Adipose tissue (tissue), 3 donors: ENCODE results near the gene MARK4. TPM values are rescaled to one million over a fixed set of nuclear protein-coding genes. Genes with fewer than 3 reads are reported as not detected.
"Not testable (repeated sequence)": the region's sequence is repeated elsewhere in the genome, so short reads cannot be mapped to it uniquely, and the experiment has no call there.

Experiments used
- H3K27ac ChIP-seq: one replicate; pipeline ENCODE4 v1.5.1; 2013; ENCODE audit warnings: low read depth, low read length
- WGBS, 3 donors: extraction: QIAGEN DNeasy Blood & Tissue Kit; methylation state at CpG; one replicate each; pipeline ENCODE4 v1.1.7; 2013; 5-methylcytosine and 5-hydroxymethylcytosine counted together
- polyA plus RNA-seq, 3 donors: library from polyadenylated mRNA; stranded (reverse); fragments of 200-250 nt; gene quantifications; one replicate each; pipeline ENCODE4 v1.2.3, GENCODE V29; 2013
- donor health status: healthy with polysubstance abuse.
- donor health status: Bipolar disorder and iron deficiency.
- donor health status: healthy.

The MARK4 gene
- polyA plus RNA-seq, 3 donors: 10.8 to 18.7 (median 14.7) TPM

- H3K27ac ChIP-seq: no peak overlapping the region
- WGBS, 3 donors: 47 to 88% (median 85%) methylated on average over 12 of the region's 12 CpGs
These were observed 43.4 kb downstream of the MARK4 start for GRCh38 chr19:45294291-45295029.

GRCh38 chr19:45295873-45296272 lies 44.8 kb downstream of the MARK4 start:
- H3K27ac ChIP-seq: no peak overlapping the region

GRCh38 chr19:45296355-45296754 lies 45.3 kb downstream of the MARK4 start:
- no peak overlapping the region for H3K27ac ChIP-seq
- 76 to 100% (median 77%) methylated on average over 4 of the region's 4 CpGs for WGBS, 3 donors

GRCh38 chr19:45297674-45298073 lies 46.6 kb downstream of the MARK4 start:
- H3K27ac ChIP-seq: no peak overlapping the region
- WGBS, 3 donors: 93 to 100% (median 95%) methylated on average over 9 to 18 of the region's 18 CpGs

GRCh38 chr19:45298264-45298663 lies 47.2 kb downstream of the MARK4 start:
- WGBS, 3 donors: 83 to 95% (median 95%) methylated on average over 5 of the region's 5 CpGs
- H3K27ac ChIP-seq: no peak overlapping the region

GRCh38 chr19:45299719-45300118 lies 48.6 kb downstream of the MARK4 start:
- 79 to 98% (median 91%) methylated on average over 6 of the region's 6 CpGs for WGBS, 3 donors

GRCh38 chr19:45302416-45302815 lies 51.3 kb downstream of the MARK4 start:
- WGBS, 3 donors: 90 to 94% (median 93%) methylated on average over 17 to 27 of the region's 27 CpGs
- no peak overlapping the region for H3K27ac ChIP-seq

More at GRCh38 chr19:45299719-45300118, 48.6 kb downstream of the MARK4 start:
- H3K27ac ChIP-seq: no peak overlapping the region

- no peak overlapping the region for H3K27ac ChIP-seq
- WGBS, 3 donors: 95 to 96% (median 95%) methylated on average over 12 of the region's 12 CpGs
These were observed 52.4 kb downstream of the MARK4 start for GRCh38 chr19:45303269-45304060.

- WGBS, 3 donors: 72 to 81% (median 75%) methylated on average over 4 of the region's 4 CpGs
- H3K27ac ChIP-seq: no peak overlapping the region
These were observed 53.3 kb downstream of the MARK4 start for GRCh38 chr19:45304141-45304926.

- 57 to 70% (median 62%) methylated on average over 4 of the region's 4 CpGs for WGBS, 3 donors
- no peak overlapping the region for H3K27ac ChIP-seq
These were observed 53.9 kb downstream of the MARK4 start for GRCh38 chr19:45305007-45305406.

- no peak overlapping the region for H3K27ac ChIP-seq
- 13 to 24% (median 19%) methylated on average over 5 of the region's 5 CpGs for WGBS, 3 donors
These were observed 54.4 kb downstream of the MARK4 start for GRCh38 chr19:45305421-45305820.

- H3K27ac ChIP-seq: no peak overlapping the region
- WGBS, 3 donors: 43 to 61% (median 44%) methylated on average over 9 of the region's 9 CpGs
These were observed 55.0 kb downstream of the MARK4 start for GRCh38 chr19:45306040-45306439.

- WGBS, 3 donors: 55 to 76% (median 70%) methylated on average over 18 of the region's 18 CpGs
- no peak overlapping the region for H3K27ac ChIP-seq
These were observed 55.5 kb downstream of the MARK4 start for GRCh38 chr19:45306518-45307027.

- WGBS, 3 donors: 85 to 91% (median 89%) methylated on average over 19 of the region's 19 CpGs
These were observed 56.3 kb downstream of the MARK4 start for GRCh38 chr19:45307361-45307760.

GRCh38 chr19:45309322-45309721 lies 58.3 kb downstream of the MARK4 start:
- 93 to 96% (median 93%) methylated on average over 8 of the region's 8 CpGs for WGBS, 3 donors
- H3K27ac ChIP-seq: not testable (repeated sequence)

More at GRCh38 chr19:45307361-45307760, 56.3 kb downstream of the MARK4 start:
- H3K27ac ChIP-seq: no peak overlapping the region

GRCh38 chr19:45311621-45312020 lies 60.5 kb downstream of the MARK4 start:
- WGBS, 3 donors: 20 to 53% (median 25%) methylated on average over 18 of the region's 18 CpGs
- H3K27ac ChIP-seq: no peak overlapping the region

GRCh38 chr19:45312285-45312684 lies 61.2 kb downstream of the MARK4 start:
- 89 to 95% (median 92%) methylated on average over 14 of the region's 14 CpGs for WGBS, 3 donors

GRCh38 chr19:45314708-45315245 lies 63.7 kb downstream of the MARK4 start:
- no peak overlapping the region for H3K27ac ChIP-seq
- 64 to 73% (median 73%) methylated on average over 8 of the region's 8 CpGs for WGBS, 3 donors

More at GRCh38 chr19:45312285-45312684, 61.2 kb downstream of the MARK4 start:
- not testable (repeated sequence) for H3K27ac ChIP-seq
